SIG-M5 treated with dmso at 0.1 percent for 504 hours (cell line): ENCODE data around the gene SYT1.

Experiments used
- DNase-seq: peaks from one replicate; lab custom pipeline; 2025; ENCODE audit not compliant: unreplicated experiment; lab: John Stamatoyannopoulos, UW

Gene SYT1

GRCh38 chr12:79055926-79056674 lies 191.5 kb downstream of the SYT1 start:
- no peak for DNase-seq

DNA sequence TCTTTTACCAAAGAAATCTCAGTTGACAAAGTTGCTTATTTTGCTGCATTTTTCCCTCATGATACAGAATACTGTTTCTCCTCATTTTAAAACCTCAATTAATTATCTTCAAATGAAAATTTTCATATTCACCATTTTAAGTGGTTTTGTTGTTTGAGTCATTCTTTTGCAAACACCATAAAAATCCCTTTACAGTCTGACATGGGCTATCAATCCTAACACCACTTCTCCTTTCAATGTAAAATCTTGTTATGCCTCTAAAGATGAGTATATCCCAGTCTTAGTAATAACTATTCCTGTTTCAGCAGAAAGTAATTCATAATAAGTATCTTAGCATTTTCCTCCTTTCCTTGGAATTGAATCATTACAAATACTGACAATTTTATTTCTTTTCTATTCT lies 192.2 kb downstream of the SYT1 start:
- DNase-seq: no peak

GRCh38 chr12:79057540-79057939 lies 193.0 kb downstream of the SYT1 start:
- DNase-seq: no peak

DNA sequence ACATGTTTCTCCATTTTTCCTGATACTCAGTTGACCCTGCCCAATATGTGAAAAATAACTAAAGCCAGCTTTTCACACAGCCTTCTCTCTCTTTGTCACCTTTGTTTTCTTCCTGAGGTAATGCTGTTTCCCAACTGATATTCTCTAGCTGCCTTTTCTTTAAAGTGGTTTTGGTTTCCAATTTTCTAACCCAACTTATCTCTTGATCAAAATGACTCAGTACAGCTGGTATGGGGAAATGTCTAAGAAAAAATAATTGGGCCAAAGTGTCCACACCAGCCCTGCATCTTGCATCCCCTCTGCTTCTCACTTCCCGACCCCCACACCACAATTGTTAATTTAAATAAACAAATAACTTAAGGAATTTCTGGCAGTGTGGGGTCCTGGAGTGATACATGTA lies 193.8 kb downstream of the SYT1 start:
- DNase-seq: peak; percentile 41

GRCh38 chr12:79059557-79059956 lies 195.0 kb downstream of the SYT1 start:
- no peak for DNase-seq

GRCh38 chr12:79063258-79063657 lies 198.7 kb downstream of the SYT1 start:
- no peak for DNase-seq

- no peak for DNase-seq
Observed at GRCh38 chr12:79067977-79068376, 203.4 kb downstream of the SYT1 start.

- DNase-seq: no peak
Observed at GRCh38 chr12:79069009-79069408, 204.4 kb downstream of the SYT1 start.

GRCh38 chr12:79071498-79071897 lies 206.9 kb downstream of the SYT1 start:
- DNase-seq: no peak

DNA sequence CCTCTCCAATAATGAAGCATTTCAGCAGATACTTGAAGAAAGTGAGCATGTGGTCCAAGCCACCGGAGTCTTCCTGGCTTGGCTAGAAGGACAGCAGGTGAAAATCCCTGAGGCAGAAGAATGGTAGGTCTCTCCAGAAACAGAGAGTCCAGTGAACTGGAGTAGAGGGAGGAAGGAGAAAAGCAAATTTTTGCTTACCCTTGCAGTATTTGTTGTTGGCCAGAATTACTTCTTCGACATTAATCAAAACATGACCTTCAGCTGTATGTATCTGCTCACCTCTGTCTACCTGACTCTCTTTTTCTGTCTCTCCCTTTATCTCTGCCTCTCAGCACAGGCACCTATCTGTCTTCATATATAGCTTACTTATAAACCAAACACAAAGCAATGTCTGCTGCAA lies 208.9 kb downstream of the SYT1 start:
- no peak for DNase-seq

GRCh38 chr12:79082595-79082994 lies 218.0 kb downstream of the SYT1 start:
- no peak for DNase-seq

DNA sequence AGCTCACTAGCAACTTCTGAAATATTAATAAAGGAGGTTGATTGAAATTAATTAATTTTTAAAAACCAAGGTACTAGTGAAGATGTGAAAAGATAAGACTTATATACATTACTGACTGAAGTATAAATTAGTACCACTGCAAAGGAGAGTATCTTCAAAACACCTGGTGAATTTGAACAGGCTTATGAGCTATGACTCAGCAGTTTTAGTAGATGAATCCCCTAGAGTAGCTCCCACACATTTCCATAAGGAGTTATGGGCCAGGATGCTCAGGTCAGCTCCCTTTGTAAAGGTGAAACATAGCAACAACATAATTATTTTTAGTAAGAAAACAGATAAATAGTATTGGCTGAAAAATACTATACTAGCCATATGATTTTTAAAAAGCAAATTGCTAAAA lies 218.6 kb downstream of the SYT1 start:
- no peak for DNase-seq

- DNase-seq: no peak
Observed at GRCh38 chr12:79085106-79085682, 220.6 kb downstream of the SYT1 start.

GRCh38 chr12:79086541-79087296 lies 222.1 kb downstream of the SYT1 start:
- DNase-seq: no peak

GRCh38 chr12:79098530-79098929 lies 234.0 kb downstream of the SYT1 start:
- no peak for DNase-seq

GRCh38 chr12:79108962-79109361 lies 244.4 kb downstream of the SYT1 start:
- no peak for DNase-seq

- no peak for DNase-seq
Observed at GRCh38 chr12:79114896-79115295, 250.3 kb downstream of the SYT1 start.

- DNase-seq: no peak
Observed at GRCh38 chr12:79115743-79116142, 251.2 kb downstream of the SYT1 start.

DNA sequence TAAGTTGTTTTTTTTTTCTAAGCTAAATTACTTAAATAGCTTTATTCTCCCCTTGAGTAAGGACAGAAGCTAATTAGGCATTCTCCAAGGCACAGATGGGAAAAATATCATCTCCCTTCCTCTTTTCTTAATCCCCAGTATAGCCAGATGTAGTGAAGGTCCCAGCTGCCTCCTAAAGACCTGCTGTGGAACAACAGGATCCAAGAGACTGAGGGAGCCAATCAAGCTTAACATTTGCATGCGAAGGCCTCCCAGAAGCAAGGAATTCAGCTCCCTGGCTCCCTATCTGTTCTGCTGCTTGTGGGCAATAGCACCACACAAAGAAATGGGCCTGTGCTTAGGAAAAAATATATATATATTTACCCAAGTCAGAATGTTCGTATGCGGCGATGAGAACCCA lies 255.2 kb downstream of the SYT1 start:
- no peak for DNase-seq

DNA sequence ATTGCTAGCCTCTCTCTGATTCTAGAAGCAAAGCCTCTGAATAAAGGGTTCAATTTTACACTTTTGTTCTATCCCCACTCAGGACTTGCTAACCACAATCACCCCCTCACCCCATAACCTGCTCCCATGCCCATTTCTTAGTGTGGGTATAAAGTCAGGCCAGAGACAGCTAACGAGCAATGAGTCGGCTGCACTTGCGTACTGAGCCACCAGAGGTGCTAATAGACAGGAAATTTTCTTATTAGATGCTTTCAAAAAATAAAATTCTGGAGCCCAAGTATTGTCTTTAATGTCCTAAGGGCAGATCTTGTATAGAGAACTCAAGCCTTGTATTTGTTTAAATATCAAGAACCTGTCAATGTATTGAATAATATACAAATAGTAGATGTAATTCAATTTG lies 256.9 kb downstream of the SYT1 start:
- DNase-seq: peak; percentile 5

DNA sequence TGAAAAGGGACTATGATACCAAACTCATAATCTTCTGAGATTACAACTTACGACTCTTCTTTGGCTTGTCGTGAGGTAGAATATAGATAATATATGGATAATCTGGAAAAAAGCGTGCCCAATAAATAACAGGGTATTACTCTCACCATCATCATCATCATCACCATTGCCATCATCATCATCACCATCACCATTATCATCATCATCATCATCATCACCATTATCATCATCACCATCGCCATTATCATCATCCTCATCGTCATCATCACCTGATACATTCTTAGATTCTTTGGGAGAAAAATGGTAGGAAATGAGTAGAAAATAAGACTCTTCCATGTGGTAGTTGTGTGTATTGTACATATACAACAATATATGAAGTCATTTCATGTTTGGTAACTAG lies 259.8 kb downstream of the SYT1 start:
- DNase-seq: no peak

DNA sequence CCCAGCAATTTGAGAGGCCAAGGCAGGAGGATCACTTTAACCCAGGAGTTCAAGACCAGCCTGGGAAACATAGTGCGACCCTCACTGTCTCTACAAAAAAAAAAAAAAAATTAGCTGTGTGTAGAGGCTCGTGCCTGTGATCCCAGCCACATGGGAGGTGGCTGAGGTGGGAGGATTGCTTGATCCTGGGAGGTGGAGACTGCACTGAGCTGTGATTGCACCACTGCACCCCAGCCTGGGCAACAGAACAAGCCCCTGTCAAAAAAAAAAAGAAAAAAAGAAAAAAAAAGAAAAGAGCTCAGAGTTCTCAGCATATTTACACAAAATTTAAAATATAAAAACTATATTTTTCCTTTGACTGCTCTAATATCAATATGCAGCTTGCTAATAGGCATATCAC lies 260.8 kb downstream of the SYT1 start:
- DNase-seq: no peak
